ENCODE measurements around the gene PDE8B.

GRCh38 chr5:77221115-77221514 lies 10.6 kb downstream of the PDE8B start:
- TF ChIP-seq CTCF (IDR thresholded peaks at IDR 0.05; ENCODE audit: borderline replicate concordance, extremely low read depth, low read length, poor library complexity, severe bottlenecking), result no peak
- no peak for TF ChIP-seq EZH2 (IDR thresholded peaks at IDR 0.05; ENCODE audit: borderline replicate concordance, low read depth, low read length, severe bottlenecking)
